GM21825 (cell line): ENCODE results near the gene SARM1.
A peak's percentile ranks its signal among the peaks of the same experiment; 100 is the strongest.

ENCODE experiments used
- ATAC-seq: cut with Tn5 transposase; IDR thresholded peaks from one replicate; pipeline ENCODE4 v1.9.1; 2021; ENCODE audit warnings: mild to moderate bottlenecking, moderate library complexity; ENCODE audit not compliant: unreplicated experiment

SARM1 gene

GRCh38 chr17:28392491-28392890, 21.0 kb downstream of the SARM1 start:
- ATAC-seq, result no peak

GRCh38 chr17:28394337-28395116, 23.0 kb downstream of the SARM1 start:
- ATAC-seq, result no peak

GRCh38 chr17:28395426-28395825, 23.9 kb downstream of the SARM1 start:
- no peak for ATAC-seq

GRCh38 chr17:28395968-28396367, 24.5 kb downstream of the SARM1 start:
- ATAC-seq, result no peak

GRCh38 chr17:28396635-28397239, 25.2 kb downstream of the SARM1 start:
- no peak for ATAC-seq

GRCh38 chr17:28397275-28397674, 25.8 kb downstream of the SARM1 start:
- ATAC-seq, result no peak

- no peak for ATAC-seq
Measured at GRCh38 chr17:28397687-28398279, 26.3 kb downstream of the SARM1 start.

- no peak for ATAC-seq
Measured at GRCh38 chr17:28398280-28398981, 26.9 kb downstream of the SARM1 start.

- ATAC-seq, result no peak
Measured at GRCh38 chr17:28399808-28400207, 28.3 kb downstream of the SARM1 start.

- ATAC-seq, result no peak
Measured at GRCh38 chr17:28402224-28402630, 30.7 kb downstream of the SARM1 start.

- ATAC-seq, result no peak
Measured at GRCh38 chr17:28402844-28403243, 31.4 kb downstream of the SARM1 start.

GRCh38 chr17:28404007-28404406, 32.5 kb downstream of the SARM1 start:
- ATAC-seq, result no peak

- no peak for ATAC-seq
Measured at GRCh38 chr17:28404461-28404811, 32.9 kb downstream of the SARM1 start.

- no peak for ATAC-seq
Measured at GRCh38 chr17:28404812-28405570, 33.5 kb downstream of the SARM1 start.

GRCh38 chr17:28405632-28406472, 34.4 kb downstream of the SARM1 start, which contains the start of gene SLC46A1:
Gene SLC46A1, minus strand, starts transcription at chr17:28406212. Its CDS starts 98 bp downstream, at chr17:28406114.
- peak; percentile 63 for ATAC-seq

GRCh38 chr17:28406473-28406814, 35.0 kb downstream of the SARM1 start:
- ATAC-seq, result no peak

GRCh38 chr17:28407130-28407973, 35.9 kb downstream of the SARM1 start:
- no peak for ATAC-seq

GRCh38 chr17:28407974-28408306, 36.4 kb downstream of the SARM1 start:
- no peak for ATAC-seq

GRCh38 chr17:28412099-28412498, 40.6 kb downstream of the SARM1 start:
- ATAC-seq, result no peak
